ENCODE results near the gene PSMD2.
"Not testable (repeated sequence)": the region's sequence is repeated elsewhere in the genome, so short reads cannot be mapped to it uniquely, and the experiment has no call there.

The PSMD2 gene

DNA sequence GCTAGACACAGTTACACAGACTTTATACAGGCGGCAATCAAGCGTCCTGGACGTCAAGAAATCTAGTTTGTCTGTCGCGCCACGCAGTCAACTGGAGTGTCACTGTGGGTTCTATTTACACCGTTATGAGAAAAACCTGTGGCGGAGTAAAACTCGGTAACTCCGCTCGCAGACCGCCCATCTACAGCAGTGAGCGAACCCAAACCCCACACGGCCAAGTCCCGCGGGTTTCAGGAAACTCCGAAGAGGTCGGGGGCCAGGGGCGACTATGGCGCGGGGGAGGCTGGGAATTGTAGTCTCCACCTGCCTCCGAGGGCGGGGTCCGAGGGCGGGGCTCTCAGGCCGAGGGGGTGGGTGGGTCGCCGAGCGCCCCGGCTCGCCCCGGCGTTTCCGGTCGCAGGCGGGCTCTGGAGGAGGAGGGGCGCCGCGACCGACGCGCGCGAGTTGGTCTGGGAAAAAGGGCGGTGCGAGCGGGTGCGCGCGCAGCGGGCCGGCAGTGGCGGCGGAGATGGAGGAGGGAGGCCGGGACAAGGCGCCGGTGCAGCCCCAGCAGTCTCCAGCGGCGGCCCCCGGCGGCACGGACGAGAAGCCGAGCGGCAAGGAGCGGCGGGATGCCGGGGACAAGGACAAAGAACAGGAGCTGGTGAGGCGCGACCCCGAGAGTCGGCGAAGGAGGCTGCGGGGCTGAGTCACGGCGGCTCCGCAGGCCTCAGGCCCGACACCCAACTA is at the start of gene PSMD2:
Gene PSMD2 (plus strand): TSS at position 483 of the 729 bp plus-strand sequence. CDS start 26 bp downstream, at position 509.
- DNase-seq (ENCODE audit: low read depth): peak; percentile 94

DNA sequence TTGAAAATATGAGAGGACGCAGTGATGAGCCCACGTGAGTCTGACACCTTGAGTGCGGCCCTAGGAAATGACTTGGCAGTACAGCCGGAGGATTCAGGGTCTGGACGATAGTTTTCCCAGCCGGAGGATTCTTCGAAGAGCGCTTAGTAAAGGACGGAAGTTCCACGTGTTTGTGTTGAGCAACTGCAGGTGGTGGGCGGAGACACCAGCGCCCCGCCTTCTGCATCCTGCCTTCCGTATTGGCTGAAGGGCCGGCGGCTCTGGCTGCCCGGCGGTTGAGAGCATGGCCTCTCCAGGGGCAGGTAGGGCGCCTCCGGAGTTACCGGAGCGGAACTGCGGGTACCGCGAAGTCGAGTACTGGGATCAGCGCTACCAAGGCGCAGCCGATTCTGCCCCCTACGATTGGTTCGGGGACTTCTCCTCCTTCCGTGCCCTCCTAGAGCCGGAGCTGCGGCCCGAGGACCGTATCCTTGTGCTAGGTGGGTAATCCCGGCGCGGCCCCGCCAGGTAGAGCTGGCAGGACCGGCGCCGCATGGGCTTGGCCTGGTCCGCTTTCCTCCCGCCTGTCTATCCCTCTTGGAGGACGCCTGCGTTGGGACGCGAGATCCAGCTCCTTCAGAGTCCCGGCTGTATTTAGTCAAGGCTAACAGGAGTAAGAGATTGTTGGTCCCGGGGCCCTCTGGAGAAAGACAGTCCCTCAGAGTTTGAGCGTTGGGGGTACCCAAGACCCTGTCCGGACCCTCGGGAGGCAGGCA is 49.5 kb upstream of the PSMD2 start, which contains the start of gene EEF1AKMT4:
Gene EEF1AKMT4 (plus strand): TSS at position 261 of the 755 bp plus-strand sequence. CDS start 23 bp downstream, at position 284.
- DNase-seq (ENCODE audit: low read depth): peak; percentile 93

DNA sequence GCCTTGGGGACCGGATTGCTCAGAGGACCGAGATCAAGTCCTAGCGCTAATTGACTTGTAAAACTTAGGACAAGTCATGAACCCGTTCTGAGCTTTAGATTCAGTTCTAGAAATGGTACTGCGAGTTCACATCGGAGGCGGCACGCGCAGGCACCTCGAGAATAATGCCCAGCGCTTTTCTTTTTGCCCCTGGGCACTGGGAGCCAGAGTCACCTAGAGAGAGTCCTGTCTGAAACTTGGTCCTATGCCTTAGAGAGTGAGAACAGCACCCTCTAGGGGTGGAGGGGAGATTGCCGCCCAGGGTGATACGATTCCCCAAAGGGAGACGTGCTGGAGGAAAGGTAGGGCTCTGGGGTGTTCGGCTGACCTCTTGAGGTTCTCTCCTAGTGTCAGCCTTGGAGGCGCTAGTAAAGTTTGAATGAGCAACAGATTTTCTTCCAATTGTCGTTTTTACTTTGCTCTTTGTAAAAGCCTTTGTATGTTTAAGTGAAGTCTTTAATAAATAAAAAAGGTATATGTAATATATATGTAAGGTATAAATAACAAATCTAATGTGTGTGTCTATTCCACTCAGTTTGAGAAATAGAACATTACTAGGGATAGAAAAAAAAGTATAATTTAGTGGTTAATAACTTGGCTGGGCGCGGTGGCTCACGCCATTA is 48.7 kb upstream of the PSMD2 start:
- DNase-seq (ENCODE audit: low read depth): peak; percentile 72

DNA sequence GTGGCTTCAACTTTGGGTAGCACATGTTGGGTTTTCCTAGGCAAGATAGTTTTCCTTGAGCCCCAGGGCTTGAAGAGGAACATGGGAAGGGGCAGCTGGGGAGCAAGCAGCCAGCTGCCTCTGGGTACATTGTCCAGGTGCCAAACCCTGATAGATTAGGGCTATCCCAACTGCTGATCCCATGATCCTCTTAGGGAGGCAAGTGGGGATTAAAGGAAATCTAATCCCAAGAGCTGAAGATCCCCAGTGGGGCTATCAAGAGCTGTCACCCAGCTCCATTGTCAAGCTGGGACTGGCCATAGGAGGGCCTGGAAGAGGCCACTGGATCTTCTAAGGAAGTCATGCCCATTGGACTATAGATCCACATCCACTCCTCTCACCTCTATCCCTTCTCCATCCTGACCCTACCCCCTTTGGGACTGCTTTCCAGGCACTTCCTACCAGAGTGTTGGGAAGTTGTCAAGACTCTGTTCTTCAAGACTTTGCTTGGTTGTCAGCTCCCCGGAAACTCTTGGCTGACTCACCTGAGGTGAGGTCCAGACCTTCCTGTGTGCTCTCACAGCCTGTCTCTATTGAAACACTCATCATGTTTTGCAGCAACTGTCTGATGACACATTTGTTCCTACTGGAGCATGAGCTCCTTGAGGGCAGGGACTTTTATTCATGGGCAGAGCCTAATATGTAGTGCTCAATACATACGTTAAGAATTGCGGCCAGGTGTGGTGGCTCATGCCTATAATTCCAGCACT is 43.6 kb upstream of the PSMD2 start:
- no peak for DNase-seq (ENCODE audit: low read depth)

DNA sequence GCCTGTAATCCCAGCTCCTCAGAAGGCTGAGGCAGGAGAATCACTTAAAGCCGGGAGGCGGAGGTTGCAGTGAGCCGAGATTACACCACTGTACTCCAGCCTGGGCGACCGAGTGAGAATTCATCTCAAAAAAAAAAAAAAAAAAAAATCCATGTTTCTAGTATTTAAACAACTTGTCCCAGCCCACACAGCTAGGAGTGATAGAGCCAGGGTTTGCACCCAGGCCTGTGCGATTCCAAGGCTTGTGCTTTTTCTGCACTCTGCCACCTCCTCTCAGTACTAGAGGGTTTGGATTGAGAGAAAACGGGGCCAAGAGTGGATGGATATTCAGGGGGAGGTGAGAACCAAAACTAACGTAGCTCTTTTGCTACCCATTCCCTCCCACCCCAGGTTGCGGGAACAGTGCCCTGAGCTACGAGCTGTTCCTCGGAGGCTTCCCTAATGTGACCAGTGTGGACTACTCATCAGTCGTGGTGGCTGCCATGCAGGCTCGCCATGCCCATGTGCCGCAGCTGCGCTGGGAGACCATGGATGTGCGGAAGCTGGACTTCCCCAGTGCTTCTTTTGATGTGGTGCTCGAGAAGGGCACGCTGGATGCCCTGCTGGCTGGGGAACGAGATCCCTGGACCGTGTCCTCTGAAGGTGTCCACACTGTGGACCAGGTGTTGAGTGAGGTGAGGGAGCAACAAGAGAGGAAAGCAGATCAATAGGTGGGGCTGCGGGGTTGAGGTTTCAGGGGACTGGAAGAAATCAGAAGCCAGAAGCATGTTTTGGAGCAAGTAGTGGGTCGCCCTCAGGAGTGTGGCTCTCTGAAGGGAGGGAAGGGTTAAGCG is 41.7 kb upstream of the PSMD2 start:
- no peak for DNase-seq (ENCODE audit: low read depth)

DNA sequence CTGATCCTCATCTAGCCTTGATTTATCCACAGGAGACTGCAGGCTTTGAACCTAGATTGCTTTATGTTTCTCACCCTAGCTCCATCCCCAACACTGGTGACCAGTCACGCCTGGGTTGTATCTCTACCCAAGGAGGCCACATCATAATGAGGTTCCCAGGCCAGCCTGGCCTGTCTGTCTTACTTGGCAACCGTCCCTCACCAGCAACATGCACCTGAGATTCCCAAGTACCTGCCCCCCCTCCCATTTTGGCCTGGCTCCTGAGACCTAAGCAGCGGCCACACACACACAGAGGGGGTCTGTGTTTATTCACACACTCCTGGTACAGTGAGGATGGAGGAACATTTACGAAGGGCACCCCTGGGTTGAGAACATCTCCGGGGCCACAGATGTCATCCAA is 40.1 kb upstream of the PSMD2 start:
- DNase-seq (ENCODE audit: low read depth): no peak

DNA sequence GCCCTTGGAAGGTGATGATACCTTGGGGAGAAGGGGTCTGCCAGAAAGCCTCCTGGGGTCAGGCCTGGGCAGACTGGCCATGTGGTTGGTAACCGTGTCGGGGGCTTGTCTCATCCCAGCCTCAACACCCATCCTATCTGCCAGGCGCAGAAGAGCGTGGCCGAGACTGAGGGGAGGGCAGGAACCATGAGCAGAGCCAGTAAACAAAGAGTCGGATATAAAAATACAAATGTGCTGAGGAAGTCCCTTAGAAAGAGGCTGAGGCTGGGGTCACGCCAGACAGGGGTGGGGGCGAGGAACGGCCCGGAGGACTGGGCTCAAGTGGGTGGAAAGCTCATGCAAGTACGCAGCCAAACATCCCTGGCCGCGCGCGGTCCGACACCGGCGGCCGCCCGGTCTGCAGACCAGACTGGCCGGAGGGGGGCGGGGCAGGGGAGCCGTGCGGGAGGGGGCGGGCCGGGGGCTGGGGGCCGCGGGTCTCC is 39.6 kb upstream of the PSMD2 start:
- DNase-seq (ENCODE audit: low read depth): no peak

DNA sequence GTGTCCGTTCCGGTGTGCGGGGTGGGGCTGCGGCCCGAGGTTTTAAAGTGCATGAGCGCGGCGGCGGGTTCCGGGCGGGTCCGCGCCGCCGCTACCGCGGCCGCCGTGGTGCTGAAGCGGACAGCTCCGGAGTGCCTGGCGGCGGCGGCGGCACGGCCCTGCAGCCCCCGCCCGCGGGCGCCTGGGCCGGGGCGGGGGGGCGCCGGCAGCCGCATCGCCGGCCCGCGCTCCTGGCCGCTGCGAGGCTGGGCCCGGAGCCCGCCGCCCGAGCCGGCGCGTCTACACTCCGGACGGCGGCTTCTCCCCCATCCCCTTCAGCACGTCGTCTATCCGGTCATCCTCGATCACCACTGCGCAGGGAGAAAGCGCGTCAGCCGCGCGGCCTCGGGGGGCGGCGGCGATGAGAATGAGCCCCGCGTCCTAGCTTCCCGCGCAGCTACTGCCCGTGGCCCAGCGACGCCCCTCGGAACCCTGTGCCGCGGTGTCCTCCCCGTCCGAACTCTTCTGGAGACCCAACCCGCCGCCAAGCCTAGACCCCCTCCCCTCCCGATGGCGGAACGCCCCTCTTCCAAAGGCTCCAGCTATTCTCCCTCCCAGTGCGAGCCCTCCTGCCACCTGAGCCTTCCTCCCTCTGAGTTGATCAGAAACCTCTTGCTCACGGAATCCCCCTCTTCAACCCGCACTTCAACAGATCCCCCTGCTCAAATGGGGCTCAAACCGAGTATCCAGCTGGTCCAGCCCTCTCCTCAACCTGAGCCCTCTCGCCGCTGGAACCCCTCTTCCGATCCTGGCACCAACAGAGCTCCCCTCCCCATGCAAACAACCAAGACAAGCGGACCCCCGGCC is 38.9 kb upstream of the PSMD2 start:
- no peak for DNase-seq (ENCODE audit: low read depth)

DNA sequence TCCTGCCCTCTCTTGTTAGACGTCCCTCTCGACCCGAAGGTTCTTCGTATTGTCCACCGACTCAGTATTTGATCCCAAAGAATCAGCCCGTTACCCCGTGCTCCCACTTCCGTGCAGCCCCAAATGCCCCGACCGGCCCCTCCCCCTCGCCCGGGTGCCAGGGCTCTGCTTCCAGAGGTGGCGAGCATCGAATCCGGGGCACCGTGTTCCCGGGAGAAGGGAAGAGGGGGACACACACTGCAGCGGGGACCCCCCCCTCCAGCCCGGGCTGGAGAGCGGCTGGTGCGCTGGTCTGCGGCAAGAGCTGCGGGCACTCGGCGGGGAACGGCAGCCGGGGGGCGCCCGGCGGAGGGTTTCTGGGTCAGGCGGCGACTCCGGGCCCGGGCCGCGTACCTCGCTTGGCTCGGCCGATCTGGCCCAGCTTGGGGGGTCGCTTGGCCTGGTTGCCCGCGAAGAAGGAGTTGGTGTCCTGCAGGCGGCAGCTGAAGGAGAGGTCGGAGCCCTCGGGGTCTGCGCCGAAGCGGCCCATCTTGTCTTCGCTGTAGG is 38.2 kb upstream of the PSMD2 start:
- DNase-seq (ENCODE audit: low read depth): no peak

DNA sequence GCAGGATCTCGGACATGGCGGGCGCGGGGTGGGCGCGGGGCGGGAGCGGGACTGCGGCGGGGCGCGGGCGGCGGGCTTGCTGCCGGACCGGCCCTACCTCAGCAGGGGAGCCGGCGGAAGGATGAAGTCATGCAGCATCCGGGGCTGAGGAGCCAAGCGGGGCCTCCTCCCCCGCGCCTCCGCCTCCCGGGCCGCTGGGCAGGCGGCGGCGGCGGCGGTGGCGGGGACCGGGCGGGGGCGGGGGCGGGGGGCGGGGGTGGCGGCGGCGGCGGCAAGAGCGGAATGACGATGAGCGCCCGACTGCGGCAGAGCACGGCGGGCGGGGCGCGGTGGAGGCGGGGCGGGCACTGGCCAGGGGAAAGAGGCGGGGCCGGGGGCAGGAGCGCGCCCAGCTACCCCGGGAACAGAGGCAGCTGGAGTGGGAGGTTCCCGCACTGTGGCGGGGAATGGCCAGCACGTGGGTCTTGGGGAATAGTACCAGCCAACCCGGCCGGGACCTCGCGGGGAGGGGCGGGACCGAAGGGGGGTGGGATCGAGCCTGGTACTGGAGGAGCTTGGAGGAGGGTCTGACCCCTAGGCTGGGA is 37.7 kb upstream of the PSMD2 start, which contains the start of gene CAMK2N2:
Gene CAMK2N2 (minus strand): TSS at position 284 of the 584 bp plus-strand sequence. CDS start 268 bp downstream, at position 16.
- no peak for DNase-seq (ENCODE audit: low read depth)

DNA sequence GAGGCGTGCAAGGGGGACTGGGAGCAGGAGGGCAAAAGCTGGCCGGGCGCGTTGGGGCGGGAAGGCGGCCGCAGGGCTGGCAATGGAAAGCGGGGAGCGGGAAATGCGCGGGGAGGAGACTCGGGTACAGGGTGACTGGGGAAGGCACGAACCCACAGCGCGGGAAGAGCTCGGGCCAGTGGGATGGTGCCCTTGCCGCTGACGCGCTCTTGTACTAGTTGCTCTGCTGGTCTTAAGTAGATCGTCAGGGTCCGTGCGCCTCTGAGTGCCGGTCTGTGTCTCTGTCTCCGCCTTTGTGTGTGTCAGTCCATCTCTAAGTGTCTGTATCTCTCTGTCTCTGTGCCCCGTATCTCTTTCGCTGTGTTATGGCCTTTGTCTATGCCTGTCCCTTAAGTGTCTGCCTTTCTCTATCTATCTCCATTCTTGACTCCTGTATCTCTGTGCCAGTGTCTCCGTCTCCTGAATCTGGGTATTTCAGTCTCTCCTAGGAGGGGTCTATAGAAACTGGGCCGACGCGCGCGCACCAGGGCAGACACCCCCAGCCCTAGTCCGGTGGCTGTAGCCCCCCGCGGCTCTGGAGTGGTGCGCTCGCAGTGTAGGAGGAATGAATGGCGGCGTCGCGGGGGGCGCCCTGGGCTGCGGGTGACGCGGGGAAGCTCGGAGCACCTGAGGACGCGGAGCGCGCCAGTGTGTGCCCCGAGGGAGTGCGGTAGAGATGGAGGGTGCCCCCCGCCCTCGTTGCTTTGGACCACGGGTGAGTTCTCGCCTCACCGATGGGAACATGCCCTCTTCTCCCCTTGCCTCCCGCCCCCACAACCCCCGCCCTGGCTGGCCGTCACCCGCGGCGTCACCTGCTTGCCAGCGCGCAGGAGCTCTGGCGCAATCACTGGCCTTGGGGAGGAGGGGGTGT is 36.9 kb upstream of the PSMD2 start:
- no peak for DNase-seq (ENCODE audit: low read depth)

DNA sequence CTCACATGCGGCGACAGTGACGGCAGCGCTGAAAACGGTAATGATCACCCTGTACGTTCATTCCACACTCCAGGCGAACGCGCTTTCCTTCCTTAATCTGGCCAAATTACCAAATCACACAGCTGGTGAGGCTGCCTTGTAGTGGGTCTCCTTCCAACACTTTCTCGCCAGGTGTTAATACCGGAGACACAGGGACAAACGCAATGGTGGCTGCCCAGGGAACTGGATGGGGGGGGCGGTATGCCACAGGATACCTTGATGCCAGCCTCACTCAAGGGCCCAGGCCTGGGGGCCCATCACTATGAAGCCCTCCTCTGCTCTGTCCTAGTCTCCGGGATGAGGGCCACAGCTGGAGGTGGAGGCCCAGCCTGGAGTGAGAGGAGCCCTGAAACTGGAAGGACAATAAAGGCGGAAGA is 36.3 kb upstream of the PSMD2 start:
- no peak for DNase-seq (ENCODE audit: low read depth)

DNA sequence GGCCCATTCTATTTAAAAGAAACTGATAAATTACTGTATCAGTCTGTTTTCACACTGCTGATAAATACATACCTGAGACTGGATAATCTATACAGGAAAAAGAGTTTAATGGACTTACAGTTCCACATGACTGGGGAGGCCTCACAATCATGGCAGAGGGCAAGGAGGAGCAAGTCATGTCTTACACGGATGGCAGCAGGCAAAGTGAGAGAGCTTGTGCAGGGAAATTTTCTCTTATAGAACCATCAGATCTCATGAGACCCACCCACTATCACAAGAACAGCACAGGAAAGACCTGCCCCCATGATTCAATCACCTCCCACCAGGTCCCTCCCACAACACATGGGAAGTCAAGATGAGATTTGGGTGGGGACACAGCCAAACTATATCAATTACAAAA is 31.8 kb upstream of the PSMD2 start:
- DNase-seq (ENCODE audit: low read depth): not testable (repeated sequence)

DNA sequence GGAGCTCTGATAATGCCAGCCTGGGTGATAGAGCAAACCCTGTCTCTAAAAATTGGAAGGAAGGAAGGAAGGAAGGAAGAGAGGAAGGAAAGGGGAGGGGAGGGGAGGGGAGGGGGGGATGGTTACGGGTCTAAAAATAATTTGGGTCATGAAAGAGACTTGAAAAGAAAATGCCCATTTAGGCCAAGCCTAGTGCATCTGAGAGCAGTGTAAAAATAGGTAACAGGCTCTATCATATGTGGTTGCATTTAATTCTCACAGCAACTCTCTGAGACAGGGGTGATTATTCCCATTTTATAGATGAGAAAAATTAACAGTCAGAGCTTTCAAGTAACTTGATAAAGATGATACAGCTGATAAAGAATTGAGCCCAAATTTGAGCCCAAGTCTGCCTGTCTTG is 26.8 kb upstream of the PSMD2 start:
- no peak for DNase-seq (ENCODE audit: low read depth)

DNA sequence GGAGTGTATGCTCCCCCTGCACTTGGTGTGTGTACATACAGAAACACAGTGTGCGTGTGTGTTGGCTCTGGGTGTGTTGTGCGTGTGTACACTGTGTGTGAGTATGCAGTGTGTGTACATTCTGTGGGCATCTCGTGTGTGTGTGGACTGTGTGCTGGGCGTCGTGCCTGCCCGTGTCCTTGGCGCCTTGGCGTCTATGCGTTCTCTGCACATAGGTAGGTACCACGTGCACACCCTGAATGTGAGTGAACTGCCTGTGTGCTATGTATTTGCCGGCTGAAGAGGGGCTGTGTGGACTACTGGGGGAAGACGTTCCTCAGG is 23.7 kb upstream of the PSMD2 start:
- no peak for DNase-seq (ENCODE audit: low read depth)

DNA sequence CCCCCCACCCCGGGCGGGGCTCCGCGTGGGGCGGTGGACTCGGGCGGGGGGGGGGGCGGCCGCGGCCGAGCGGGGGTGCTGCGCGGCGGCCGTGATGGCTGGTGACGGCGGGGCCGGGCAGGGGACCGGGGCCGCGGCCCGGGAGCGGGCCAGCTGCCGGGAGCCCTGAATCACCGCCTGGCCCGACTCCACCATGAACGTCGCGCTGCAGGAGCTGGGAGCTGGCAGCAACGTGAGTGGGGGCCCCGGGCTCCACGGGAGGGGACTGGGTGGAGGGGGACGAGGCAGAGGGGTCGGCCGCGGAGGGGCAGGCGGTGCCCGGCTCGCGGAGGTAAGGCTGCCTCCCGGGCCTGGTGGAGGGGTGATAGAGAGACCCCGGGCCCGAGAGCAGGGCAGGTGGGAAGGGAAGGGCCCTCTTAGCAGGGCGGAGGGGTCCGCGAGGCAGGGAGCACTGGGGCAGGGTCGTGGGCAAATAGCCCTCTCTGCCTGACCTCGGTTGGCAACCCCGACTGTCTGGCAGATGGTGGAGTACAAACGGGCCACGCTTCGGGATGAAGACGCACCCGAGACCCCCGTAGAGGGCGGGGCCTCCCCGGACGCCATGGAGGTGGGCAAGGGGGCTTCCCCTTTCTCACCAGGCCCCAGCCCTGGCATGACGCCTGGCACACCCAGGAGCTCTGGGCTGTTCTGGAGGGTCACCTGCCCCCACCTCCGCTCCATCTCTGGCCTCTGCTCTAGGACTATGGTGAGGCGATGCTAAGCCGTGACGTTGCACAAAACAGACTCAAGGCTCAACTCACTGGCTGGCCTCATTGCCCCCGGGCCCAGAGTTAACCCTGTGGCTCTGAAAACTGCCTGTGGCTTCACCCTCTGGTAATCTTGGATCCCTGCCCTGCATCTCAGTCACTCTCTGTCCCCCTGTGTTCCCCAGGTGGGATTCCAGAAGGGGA is 22.8 kb upstream of the PSMD2 start, which contains the start of gene ECE2:
Gene ECE2 (plus strand): TSS at position 62 of the 950 bp plus-strand sequence. CDS start 132 bp downstream, at position 194.
- no peak for DNase-seq (ENCODE audit: low read depth)

DNA sequence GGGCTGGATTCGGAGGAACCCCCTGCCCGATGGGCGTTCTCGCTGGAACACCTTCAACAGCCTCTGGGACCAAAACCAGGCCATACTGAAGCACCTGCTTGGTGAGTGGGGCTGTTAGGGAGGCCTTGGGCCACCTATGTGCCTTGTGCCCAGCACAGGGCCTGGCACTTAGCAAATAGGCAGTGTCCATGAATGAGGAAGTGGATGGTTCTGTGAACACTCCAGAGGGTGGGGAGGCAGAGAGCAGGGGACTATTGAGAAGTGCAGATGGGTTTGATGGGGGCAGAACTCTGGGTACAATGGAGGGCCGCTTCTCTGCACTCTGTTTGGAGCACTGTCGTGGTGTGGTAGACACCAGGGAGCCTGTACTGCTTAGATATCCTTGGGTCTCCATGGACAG is 21.7 kb upstream of the PSMD2 start:
- no peak for DNase-seq (ENCODE audit: low read depth)
